ENCODE results near the gene GSDME.

DNA sequence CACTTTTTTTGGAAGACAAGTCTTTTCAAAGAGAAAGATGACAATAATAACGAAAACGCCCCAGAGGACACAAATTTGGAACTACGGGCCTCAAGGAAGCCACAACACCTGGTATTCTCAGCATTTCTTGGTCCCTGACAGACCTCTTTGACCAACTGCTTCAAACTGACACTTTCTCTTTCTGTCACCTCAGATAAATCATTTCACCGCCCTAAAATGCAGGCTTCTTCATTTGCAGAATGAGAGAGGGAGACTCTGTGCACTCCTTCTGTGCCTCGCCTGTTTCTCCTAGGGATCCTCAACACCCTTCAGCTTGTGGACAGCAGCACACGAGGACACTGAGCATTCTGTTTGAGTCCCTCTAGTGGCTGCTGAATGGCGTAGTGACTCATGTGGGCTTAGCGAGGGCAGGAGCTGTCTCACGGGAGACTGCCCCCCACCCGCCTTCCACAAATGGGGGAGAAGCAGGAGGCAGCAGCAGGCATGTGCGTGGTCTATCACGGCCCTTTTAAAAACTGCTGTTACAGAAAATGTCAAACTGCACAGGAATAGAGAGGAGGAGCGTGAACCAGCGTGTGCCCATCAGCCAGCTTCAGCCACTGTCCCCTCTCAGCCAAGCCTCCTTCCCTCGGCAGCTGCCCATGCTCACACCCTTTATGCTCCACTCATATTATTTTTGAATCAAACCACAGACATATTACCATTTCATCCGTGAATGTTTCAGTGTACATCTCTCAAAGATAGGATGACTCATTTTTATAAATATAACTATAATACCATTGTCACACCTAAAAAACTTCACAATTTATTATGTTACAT is 41.4 kb downstream of the GSDME start:
- TF ChIP-seq, protein P1, sequence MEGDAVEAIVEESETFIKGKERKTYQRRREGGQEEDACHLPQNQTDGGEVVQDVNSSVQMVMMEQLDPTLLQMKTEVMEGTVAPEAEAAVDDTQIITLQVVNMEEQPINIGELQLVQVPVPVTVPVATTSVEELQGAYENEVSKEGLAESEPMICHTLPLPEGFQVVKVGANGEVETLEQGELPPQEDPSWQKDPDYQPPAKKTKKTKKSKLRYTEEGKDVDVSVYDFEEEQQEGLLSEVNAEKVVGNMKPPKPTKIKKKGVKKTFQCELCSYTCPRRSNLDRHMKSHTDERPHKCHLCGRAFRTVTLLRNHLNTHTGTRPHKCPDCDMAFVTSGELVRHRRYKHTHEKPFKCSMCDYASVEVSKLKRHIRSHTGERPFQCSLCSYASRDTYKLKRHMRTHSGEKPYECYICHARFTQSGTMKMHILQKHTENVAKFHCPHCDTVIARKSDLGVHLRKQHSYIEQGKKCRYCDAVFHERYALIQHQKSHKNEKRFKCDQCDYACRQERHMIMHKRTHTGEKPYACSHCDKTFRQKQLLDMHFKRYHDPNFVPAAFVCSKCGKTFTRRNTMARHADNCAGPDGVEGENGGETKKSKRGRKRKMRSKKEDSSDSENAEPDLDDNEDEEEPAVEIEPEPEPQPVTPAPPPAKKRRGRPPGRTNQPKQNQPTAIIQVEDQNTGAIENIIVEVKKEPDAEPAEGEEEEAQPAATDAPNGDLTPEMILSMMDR (IDR thresholded peaks at IDR 0.05) = no peak
- no peak for TF ChIP-seq POLR2A (IDR thresholded peaks at IDR 0.05)

All from lower leg skin (tissue), 3 donors.